SU-DHL-6 (cell line): Measurements from ENCODE around the gene GRXCR2.

Experiments
- EZH2phosphoT487 ChIP-seq: fragments of 200-600 bp; sonication (generic), shearing (Covaris generic); conservative IDR thresholded peaks from 2 replicates; pipeline ENCODE4 v1.6.1; 2018; ENCODE audit warnings: mild to moderate bottlenecking, antibody characterized with exemption, low read length, moderate library complexity, mixed read lengths
- TF ChIP-seq, protein P1 (sequence below): fragments of 200-600 bp; sonication (generic); IDR thresholded peaks from one replicate; pipeline ENCODE4 v1.5.1; 2017; ENCODE audit warnings: antibody characterized with exemption, mild to moderate bottlenecking, low read length, moderate library complexity; ENCODE audit not compliant: insufficient read depth, poor library complexity, severe bottlenecking

DNA sequence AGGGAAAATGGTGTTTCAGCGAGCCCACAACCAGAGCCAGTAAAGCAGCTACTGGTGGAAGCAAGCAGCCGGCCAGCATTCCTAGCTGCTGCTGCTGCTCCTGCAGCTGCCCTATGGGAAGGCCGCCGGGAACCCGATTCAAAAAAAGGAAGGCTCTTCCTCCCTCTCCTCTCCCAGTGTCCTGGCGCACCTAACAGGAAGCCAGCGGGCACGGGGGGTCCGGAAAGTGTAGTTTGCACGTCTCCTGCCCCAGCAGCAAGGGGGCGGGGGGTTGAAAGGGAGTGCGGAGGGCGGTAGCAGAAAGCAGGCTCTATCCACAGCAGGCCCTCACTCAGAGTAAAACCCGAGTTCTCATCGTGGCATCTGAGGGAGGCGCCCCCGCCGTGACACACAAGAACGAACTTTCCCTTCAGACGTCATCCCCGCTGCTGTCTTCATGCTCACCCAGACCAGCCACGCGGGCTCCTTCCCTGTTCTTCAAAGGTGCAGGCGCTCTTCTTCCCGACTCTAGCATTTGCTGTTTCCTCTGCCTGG lies 16.5 kb downstream of the GRXCR2 start:
- TF ChIP-seq, protein P1, sequence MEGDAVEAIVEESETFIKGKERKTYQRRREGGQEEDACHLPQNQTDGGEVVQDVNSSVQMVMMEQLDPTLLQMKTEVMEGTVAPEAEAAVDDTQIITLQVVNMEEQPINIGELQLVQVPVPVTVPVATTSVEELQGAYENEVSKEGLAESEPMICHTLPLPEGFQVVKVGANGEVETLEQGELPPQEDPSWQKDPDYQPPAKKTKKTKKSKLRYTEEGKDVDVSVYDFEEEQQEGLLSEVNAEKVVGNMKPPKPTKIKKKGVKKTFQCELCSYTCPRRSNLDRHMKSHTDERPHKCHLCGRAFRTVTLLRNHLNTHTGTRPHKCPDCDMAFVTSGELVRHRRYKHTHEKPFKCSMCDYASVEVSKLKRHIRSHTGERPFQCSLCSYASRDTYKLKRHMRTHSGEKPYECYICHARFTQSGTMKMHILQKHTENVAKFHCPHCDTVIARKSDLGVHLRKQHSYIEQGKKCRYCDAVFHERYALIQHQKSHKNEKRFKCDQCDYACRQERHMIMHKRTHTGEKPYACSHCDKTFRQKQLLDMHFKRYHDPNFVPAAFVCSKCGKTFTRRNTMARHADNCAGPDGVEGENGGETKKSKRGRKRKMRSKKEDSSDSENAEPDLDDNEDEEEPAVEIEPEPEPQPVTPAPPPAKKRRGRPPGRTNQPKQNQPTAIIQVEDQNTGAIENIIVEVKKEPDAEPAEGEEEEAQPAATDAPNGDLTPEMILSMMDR = no peak
- TF ChIP-seq EZH2phosphoT487 = no peak
